Activated T-cell treated with anti-CD3 and anti-CD28 coated beads, Interleukin-2, amount 50 U/mL, for 48 hours (primary cell): Measurements from ENCODE around the gene NEDD4L.
A peak's percentile ranks its signal among the peaks of the same experiment; 100 is the strongest.
"Not testable (repeated sequence)": the region's sequence is repeated elsewhere in the genome, so short reads cannot be mapped to it uniquely, and the experiment has no call there.

Experiments
- DNase-seq, 2 experiments: peaks; one replicate each; pipeline ENCODE4 v3.0.0-alpha.2; 2020

The NEDD4L gene

GRCh38 chr18:58027341-58027740 lies 16.7 kb upstream of the NEDD4L start:
- DNase-seq, result no peak

- no peak for DNase-seq
Observed at GRCh38 chr18:58028109-58028784, 15.8 kb upstream of the NEDD4L start.

- DNase-seq, result no peak
Observed at GRCh38 chr18:58032233-58032632, 11.8 kb upstream of the NEDD4L start.

- DNase-seq, result no peak
Observed at GRCh38 chr18:58033216-58033615, 10.8 kb upstream of the NEDD4L start.

- no peak for DNase-seq
Observed at GRCh38 chr18:58034370-58034769, 9.7 kb upstream of the NEDD4L start.

- DNase-seq, result no peak
Observed at GRCh38 chr18:58037163-58037562, 6.9 kb upstream of the NEDD4L start.

GRCh38 chr18:58038063-58038462 lies 6.0 kb upstream of the NEDD4L start:
- no peak for DNase-seq

GRCh38 chr18:58041633-58042032 lies 2.4 kb upstream of the NEDD4L start:
- no peak for DNase-seq

GRCh38 chr18:58042826-58043490 lies 1.1 kb upstream of the NEDD4L start:
- DNase-seq, result no peak

- DNase-seq, result peak; percentile 60 to 64
Observed at GRCh38 chr18:58044370-58045241, 580 bp downstream of the NEDD4L start.

- peak; percentile 43 to 59 for DNase-seq
Observed at GRCh38 chr18:58045242-58046092, 1.4 kb downstream of the NEDD4L start.

GRCh38 chr18:58046093-58046793 lies 2.2 kb downstream of the NEDD4L start:
- no peak for DNase-seq

GRCh38 chr18:58046794-58047555 lies 2.9 kb downstream of the NEDD4L start:
- no peak for DNase-seq

- DNase-seq, result no peak
Observed at GRCh38 chr18:58047556-58047882, 3.5 kb downstream of the NEDD4L start.

GRCh38 chr18:58048081-58048642 lies 4.1 kb downstream of the NEDD4L start:
- no peak for DNase-seq

GRCh38 chr18:58049000-58049688 lies 5.1 kb downstream of the NEDD4L start:
- DNase-seq, result no peak

GRCh38 chr18:58050963-58051362 lies 6.9 kb downstream of the NEDD4L start:
- DNase-seq, result not testable (repeated sequence)

GRCh38 chr18:58051765-58052460 lies 7.9 kb downstream of the NEDD4L start:
- no peak for DNase-seq

- no peak for DNase-seq
Observed at GRCh38 chr18:58052960-58053359, 8.9 kb downstream of the NEDD4L start.
